Activated naive CD4-positive, alpha-beta T cell treated with anti-CD3 and anti-CD28 coated beads, Interleukin-2, amount 10 ng/mL, durations not matched to agents 5 hours and 36 hours (primary cell): ENCODE measurements around the gene EML5. TPM values are rescaled to one million over a fixed set of nuclear protein-coding genes. Genes with fewer than 3 reads are reported as not detected.

Experiments used
- total RNA-seq, 2 experiments: library from RNA; stranded (reverse); gene quantifications; one replicate each; pipeline ENCODE4 v1.2.3, GENCODE V29; 2021

EML5 gene
- total RNA-seq: 1 to 10 TPM; 1.6 to 1.9 TPM

DNA sequence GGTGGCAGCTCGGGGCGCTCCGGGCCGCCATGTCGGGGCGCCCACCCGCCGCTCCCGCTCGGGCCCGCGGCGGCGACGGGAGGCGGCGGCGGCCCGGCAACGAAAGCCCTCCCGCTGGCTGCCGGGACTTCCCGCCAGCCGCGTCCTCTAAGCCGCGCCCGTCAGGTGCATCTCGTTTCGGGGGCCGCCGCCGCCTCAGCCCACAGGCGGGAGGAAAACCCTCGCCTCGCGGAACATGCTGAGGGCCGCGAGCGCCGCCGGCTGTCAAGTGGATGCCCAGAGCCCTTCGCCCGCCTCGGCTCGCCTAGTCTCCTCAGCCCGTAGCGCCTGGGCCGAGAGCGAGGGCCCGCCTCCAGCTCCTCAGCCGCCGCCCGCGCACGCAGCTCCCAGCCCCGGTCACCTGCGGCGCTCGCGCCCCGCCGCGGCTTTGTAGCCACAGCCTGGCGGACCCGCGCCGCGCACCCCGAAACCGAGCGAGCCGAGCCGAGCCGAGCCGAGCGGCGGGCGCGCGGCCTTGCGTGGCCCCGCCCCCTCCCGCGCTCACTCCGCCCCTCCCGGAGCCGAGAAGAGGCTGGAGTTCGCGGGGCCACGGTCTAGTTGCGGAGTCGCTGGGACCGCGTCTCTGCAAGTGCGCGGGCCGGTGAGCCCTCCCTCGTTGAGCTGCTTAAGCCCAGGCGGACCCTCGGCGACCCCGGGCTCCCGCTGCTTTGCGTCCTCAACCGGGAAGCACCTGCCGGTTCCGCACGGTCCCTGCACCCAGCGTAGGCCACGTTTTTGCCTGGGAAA, at the start of gene EML5:
TSS of gene EML5 (minus strand) at position 481 of the 786 bp plus-strand sequence. CDS start at position 31, 450 bp downstream.

DNA sequence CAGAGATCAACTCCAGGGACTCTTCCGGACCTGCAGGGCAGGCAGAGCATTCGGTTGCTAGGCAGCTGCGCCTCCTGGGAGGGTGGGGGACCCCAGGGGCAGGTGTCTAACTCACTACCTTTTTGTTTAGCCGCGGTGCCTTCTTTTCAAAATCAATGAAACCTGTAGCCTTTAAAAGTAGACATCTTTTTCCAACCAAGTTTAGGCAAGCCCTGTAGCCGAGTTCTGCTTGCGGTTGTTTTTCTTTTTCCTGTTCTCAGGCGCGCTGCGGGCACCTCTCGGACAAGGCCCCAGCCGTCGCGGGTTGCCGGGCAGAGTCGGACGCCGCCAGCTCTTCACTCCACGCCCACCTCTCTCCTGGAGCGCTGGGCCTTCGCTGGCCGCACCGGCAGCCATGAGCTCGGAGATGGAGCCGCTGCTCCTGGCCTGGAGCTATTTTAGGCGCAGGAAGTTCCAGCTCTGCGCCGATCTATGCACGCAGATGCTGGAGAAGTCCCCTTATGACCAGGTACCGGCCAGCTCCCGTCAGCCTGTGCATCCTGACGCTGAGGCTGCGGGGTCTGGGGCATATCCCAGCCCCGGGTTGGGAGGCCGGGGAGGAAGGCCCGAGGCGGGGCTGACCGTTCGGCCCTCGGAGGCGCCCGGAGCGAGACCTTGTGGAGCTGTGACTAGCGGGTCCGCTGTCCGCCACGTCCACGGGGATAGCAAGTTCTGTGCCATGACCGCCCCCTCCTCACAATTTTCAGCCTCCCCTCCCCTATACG, 31.7 kb upstream of the EML5 start, which contains the start of gene TTC8:
TSS of gene TTC8 (plus strand) at position 338 of the 764 bp plus-strand sequence. CDS start at position 395, 57 bp downstream.

DNA sequence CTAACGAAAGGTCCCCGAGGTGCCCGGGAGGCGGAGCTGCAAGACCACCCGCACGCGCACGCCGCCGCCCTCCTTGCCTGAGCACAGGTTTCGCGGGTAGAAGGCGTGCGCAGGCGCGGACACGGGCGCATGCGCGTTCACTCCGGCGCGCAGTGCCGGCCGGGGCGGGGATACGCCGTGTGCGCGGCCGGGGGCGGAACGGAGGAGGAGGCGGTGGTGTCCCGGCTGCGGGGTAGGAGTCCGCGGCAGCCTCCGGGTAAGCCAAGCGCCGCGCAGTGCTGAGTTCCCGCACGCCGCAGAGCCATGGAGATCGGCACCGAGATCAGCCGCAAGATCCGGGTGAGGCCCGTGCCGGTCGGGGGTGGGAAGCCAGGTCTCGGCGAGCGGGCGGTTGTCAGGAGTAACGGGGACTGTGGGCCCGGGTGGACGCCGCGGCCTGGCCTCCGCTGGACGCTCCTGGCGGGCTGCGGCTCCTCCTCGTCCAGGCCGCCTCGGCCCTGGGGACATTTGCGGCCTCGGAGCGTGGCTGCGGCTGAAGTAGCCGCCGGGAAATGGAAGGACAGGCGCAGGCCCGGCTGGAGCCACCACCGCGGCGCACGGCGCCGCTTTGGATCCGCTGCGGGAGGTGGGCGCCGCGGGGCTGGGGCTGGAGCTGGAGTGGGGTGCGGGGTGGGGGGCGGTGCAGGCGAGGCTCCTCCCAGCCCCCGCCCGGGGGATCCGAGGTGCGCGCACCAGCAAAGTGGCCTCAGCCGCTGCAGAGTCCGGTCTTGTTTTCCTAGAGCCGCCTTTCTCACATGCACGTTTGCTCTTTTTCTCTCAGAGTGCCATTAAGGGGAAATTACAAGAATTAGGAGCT, 229.7 kb downstream of the EML5 start, which contains the start of gene ZC3H14:
TSS of gene ZC3H14 (plus strand) at position 207 of the 856 bp plus-strand sequence. CDS start at position 304, 97 bp downstream.

Other genes starting within 250 kb of the EML5 start
- gene PTPN21, start 237.9 kb downstream of the EML5 start, total RNA-seq: under 1 TPM; 0.10 to 0.22 TPM
- 10 to 100 TPM; 39.4 to 40.3 TPM for gene ZC3H14, start 229.9 kb downstream of the EML5 start, total RNA-seq
- gene TTC8, start 31.7 kb upstream of the EML5 start, total RNA-seq: 1 to 10 TPM; 1.3 to 1.9 TPM